DMS79 treated with DMSO at 0.1 percent for 48 hours (cell line): ENCODE data around the gene LSM2.
"Not testable (repeated sequence)": the region's sequence is repeated elsewhere in the genome, so short reads cannot be mapped to it uniquely, and the experiment has no call there.

Experiments used
- DNase-seq: peaks from one replicate; lab custom pipeline; 2025; lab: John Stamatoyannopoulos, UW

Gene LSM2

GRCh38 chr6:31806470-31807272 lies at the start of gene LSM2:
Gene LSM2, minus strand, starts transcription at chr6:31806966. Its CDS starts 209 bp downstream, at chr6:31806757.
- DNase-seq, result peak; percentile 94

GRCh38 chr6:31851980-31852718 lies 45.4 kb upstream of the LSM2 start:
- not testable (repeated sequence) for DNase-seq

GRCh38 chr6:31851485-31851832 lies 44.7 kb upstream of the LSM2 start:
- DNase-seq, result no peak

GRCh38 chr6:31850765-31851484 lies 44.2 kb upstream of the LSM2 start:
- no peak for DNase-seq

GRCh38 chr6:31847276-31847978 lies 40.7 kb upstream of the LSM2 start:
- no peak for DNase-seq

GRCh38 chr6:31844507-31844906 lies 37.7 kb upstream of the LSM2 start:
- no peak for DNase-seq

GRCh38 chr6:31842053-31842452 lies 35.3 kb upstream of the LSM2 start:
- DNase-seq, result no peak

GRCh38 chr6:31839779-31840126 lies 33.0 kb upstream of the LSM2 start:
- DNase-seq, result not testable (repeated sequence)

- no peak for DNase-seq
These were observed 32.2 kb upstream of the LSM2 start for GRCh38 chr6:31838968-31839367.

- DNase-seq, result not testable (repeated sequence)
These were observed 31.4 kb upstream of the LSM2 start for GRCh38 chr6:31838114-31838553.

GRCh38 chr6:31837369-31838113 lies 30.8 kb upstream of the LSM2 start:
- DNase-seq, result no peak

- no peak for DNase-seq
These were observed 30.0 kb upstream of the LSM2 start for GRCh38 chr6:31836474-31837368.

- DNase-seq, result peak; percentile 27
These were observed 29.3 kb upstream of the LSM2 start for GRCh38 chr6:31836047-31836473.

- DNase-seq, result peak; percentile 96
These were observed 27.8 kb upstream of the LSM2 start for GRCh38 chr6:31834367-31835250.

- DNase-seq, result no peak
These were observed 24.8 kb upstream of the LSM2 start for GRCh38 chr6:31831350-31832215.

GRCh38 chr6:31830886-31831335 lies 24.1 kb upstream of the LSM2 start:
- no peak for DNase-seq

GRCh38 chr6:31829633-31830283 lies 23.0 kb upstream of the LSM2 start:
- DNase-seq, result peak; percentile 71
